Osteocyte (in vitro differentiated cells): ENCODE results near the gene PACS1. TPM values are rescaled to one million over a fixed set of nuclear protein-coding genes. Genes with fewer than 3 reads are reported as not detected.
A peak's percentile ranks its signal among the peaks of the same experiment; 100 is the strongest.

Experiments used
- DNase-seq: peaks from one replicate; pipeline ENCODE4 v3.0.0; 2021; ENCODE audit warnings: mixed read lengths; ENCODE audit not compliant: unreplicated experiment; ENCODE audit errors: extremely low spot score
- H3K27ac Mint-ChIP-seq: one replicate; pipeline ENCODE4 v1.8.0; 2021; ENCODE audit warnings: mild to moderate bottlenecking, mixed read lengths; ENCODE audit not compliant: unreplicated experiment
- H3K27me3 Mint-ChIP-seq: one replicate; pipeline ENCODE4 v1.8.0; 2021; ENCODE audit warnings: mixed read lengths; ENCODE audit not compliant: unreplicated experiment
- H3K36me3 Mint-ChIP-seq: one replicate; pipeline ENCODE4 v1.8.0; 2021; ENCODE audit warnings: mixed read lengths; ENCODE audit not compliant: unreplicated experiment
- H3K4me1 Mint-ChIP-seq: one replicate; pipeline ENCODE4 v1.8.0; 2021; ENCODE audit warnings: mixed read lengths; ENCODE audit not compliant: unreplicated experiment
- H3K4me3 Mint-ChIP-seq: one replicate; pipeline ENCODE4 v1.8.0; 2021; ENCODE audit warnings: mild to moderate bottlenecking, moderate library complexity, mixed read lengths; ENCODE audit not compliant: unreplicated experiment
- H3K9me3 Mint-ChIP-seq: one replicate; pipeline ENCODE4 v1.8.0; 2021; ENCODE audit warnings: mixed read lengths; ENCODE audit not compliant: unreplicated experiment
- total RNA-seq: library from RNA; stranded (reverse); gene quantifications from 2 replicates; pipeline ENCODE4 v1.2.1, GENCODE V29; 2021
- TF ChIP-seq, protein P1 (sequence below): fragments of 200-600 bp; sonication (generic); IDR thresholded peaks from 2 replicates; pipeline ENCODE4 v1.5.0; 2021; ENCODE audit warnings: antibody characterized with exemption, mild to moderate bottlenecking, moderate library complexity

Gene PACS1
- total RNA-seq, 1 donor from 2014 or later: 83.8 TPM

DNA sequence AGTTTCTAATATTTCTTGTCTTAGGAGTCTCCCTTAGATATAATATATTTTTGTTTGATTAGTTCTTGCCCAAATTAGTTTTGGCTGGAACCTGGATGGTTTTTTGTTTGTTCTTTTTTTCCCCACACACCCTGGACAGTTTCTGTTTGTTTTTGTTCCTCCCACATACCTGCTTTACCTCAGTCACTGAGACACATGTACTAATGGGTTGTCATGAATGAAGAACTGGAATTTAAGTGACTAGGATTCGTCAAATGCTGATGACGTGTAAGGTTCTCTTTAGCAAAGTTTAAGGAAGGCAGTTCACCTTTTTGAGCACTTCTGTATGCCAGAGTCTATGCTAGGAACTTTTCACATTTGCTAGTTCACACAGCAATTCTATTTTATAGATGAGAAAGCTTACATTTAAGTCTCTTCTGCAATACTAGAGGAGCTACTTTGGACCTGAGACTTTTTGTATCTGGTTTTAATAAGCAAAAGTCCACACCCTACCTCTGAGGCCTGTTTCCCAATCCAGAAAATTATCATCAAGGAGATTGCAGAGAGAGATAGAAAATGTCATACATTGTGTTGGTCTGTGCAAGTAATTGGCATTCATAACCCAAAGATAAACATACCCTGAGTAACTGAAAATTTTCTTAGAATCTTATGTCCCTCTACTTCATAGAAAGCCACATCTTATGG is 111.7 kb downstream of the PACS1 start:
- H3K4me3 Mint-ChIP-seq: no peak overlapping the region
- H3K36me3 Mint-ChIP-seq: no peaks in the 10 kb centered on the region
- no peaks in the 10 kb centered on the region for H3K27me3 Mint-ChIP-seq
- no peak overlapping the region for H3K27ac Mint-ChIP-seq
- no peaks in the 10 kb centered on the region for H3K9me3 Mint-ChIP-seq
- TF ChIP-seq, protein P1, sequence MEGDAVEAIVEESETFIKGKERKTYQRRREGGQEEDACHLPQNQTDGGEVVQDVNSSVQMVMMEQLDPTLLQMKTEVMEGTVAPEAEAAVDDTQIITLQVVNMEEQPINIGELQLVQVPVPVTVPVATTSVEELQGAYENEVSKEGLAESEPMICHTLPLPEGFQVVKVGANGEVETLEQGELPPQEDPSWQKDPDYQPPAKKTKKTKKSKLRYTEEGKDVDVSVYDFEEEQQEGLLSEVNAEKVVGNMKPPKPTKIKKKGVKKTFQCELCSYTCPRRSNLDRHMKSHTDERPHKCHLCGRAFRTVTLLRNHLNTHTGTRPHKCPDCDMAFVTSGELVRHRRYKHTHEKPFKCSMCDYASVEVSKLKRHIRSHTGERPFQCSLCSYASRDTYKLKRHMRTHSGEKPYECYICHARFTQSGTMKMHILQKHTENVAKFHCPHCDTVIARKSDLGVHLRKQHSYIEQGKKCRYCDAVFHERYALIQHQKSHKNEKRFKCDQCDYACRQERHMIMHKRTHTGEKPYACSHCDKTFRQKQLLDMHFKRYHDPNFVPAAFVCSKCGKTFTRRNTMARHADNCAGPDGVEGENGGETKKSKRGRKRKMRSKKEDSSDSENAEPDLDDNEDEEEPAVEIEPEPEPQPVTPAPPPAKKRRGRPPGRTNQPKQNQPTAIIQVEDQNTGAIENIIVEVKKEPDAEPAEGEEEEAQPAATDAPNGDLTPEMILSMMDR: no peak
- H3K4me1 Mint-ChIP-seq: peaks cover 4% of the 10 kb centered on the region
- DNase-seq: no peak

DNA sequence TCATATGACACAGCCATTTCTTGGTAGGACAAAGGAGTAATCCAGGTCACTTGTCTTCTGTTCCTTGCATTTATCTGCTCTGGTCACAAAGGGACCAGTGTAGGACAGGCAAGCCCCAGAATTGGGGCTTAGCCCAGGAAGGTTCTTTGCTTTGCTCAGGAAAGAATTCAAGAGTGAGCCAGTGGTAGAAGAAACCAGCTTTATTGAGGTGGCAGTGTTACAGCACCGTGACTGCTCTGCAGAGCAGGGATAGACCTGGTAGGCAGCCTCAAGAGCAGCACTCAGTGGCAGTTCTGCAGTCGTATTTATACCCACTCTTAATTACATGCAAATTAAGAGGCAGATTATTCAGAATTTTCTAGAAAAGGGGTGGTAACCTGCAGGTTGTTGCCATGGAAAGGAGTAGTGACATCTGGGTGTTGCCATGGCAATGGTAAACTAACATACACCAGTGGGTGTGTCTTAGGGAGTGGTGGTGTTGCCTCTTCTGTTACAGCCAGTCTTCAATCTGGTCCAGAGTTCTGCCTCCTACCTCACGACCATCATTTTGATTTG is 113.5 kb downstream of the PACS1 start:
- Mint-ChIP-seq H3K27ac (no peak overlapping the region), H3K4me3 (no peak overlapping the region), H3K36me3 (peaks cover 6% of the 10 kb centered on the region), H3K9me3 (no peaks in the 10 kb centered on the region), H3K27me3 (no peaks in the 10 kb centered on the region), H3K4me1 (peaks cover 8% of the 10 kb centered on the region)
- no peak for DNase-seq
- TF ChIP-seq, protein P1: no peak

DNA sequence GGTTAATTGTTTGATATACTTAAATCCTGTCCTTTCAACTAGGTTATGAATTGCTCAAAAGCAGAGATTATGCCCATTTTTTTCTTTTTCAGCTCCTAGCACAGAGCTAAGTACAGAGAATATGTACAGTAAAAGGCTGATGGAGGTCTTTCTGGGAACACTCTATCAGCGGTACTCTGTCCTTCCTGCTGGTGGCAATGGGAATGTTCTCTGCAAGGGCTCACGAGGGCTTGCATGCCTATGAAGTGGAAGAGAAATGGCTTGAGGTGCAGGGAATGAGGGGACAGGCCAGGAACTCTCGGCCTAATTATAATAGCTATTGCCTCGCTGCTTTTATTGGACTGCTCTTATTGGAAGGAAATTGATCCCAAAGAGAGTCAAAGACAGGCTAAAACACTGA is 114.7 kb downstream of the PACS1 start:
- Mint-ChIP-seq H3K4me1 (peaks cover 9% of the 10 kb centered on the region), H3K9me3 (no peaks in the 10 kb centered on the region), H3K36me3 (peaks cover 6% of the 10 kb centered on the region), H3K27ac (peak overlapping the region; percentile 4), H3K4me3 (no peak overlapping the region), H3K27me3 (no peaks in the 10 kb centered on the region)
- TF ChIP-seq, protein P1: no peak
- no peak for DNase-seq

DNA sequence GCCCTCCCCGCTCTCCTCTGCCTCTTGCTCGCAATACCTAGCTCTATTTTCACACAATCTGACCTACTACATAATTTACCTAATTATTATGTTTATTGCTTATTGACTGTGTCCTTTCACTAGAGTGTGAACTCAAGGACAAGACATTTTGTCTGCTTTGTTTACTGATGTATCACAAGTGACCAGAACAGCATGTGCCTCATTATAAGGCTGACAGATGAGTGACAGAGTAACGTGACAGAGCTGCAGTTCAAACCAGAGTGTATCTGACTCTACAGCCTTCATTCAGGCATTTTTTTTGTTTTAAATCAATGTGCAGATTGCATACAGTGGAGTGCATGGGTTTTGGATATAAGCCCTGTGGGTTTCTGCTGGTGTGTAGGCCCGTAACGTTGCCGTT is 116.4 kb downstream of the PACS1 start:
- Mint-ChIP-seq H3K27ac (no peak overlapping the region), H3K4me1 (peaks cover 10% of the 10 kb centered on the region), H3K36me3 (peaks cover 6% of the 10 kb centered on the region)

DNA sequence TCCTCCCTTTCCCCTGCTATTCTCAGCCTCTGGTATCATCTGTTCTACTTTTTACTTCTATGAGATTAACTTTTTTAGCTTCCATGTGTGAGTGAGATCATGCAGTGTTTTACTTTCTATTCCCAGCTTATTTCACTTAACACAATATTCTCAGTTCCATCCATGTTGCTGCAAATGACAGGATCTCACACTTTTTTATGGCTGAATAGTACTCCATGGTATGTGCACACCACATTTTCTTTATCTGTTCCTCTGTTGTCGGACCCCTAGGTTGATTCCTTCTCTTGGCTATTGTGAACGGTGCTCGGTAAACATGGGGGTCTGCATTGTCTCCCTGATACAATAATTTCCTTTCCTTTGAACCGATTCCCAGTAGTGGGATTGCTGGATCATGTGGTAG is 117.4 kb downstream of the PACS1 start:
- no peaks in the 10 kb centered on the region for H3K9me3 Mint-ChIP-seq
- no peak for DNase-seq
- no peak overlapping the region for H3K27ac Mint-ChIP-seq
- H3K4me3 Mint-ChIP-seq: no peak overlapping the region
- no peaks in the 10 kb centered on the region for H3K27me3 Mint-ChIP-seq
- H3K36me3 Mint-ChIP-seq: peaks cover 6% of the 10 kb centered on the region
- TF ChIP-seq, protein P1: no peak
- H3K4me1 Mint-ChIP-seq: peaks cover 13% of the 10 kb centered on the region

More for the DNA sequence above, 116.4 kb downstream of the PACS1 start:
- no peak for DNase-seq
- no peaks in the 10 kb centered on the region for H3K9me3 Mint-ChIP-seq
- H3K27me3 Mint-ChIP-seq: no peaks in the 10 kb centered on the region
- no peak overlapping the region for H3K4me3 Mint-ChIP-seq
- TF ChIP-seq, protein P1: no peak
